Mononuclear cell (primary cell): ENCODE results near the gene PSMC3IP. TPM values are rescaled to one million over a fixed set of nuclear protein-coding genes. Genes with fewer than 3 reads are reported as not detected.

Experiments used
- H3K27me3 ChIP-seq: 2 replicates; pipeline ENCODE4 v1.6.0; 2011; ENCODE audit warnings: low read length, control low read depth; ENCODE audit not compliant: insufficient read depth
- H3K4me1 ChIP-seq: 2 replicates; pipeline ENCODE4 v1.5.1; 2011; ENCODE audit warnings: mild to moderate bottlenecking, low read length, control low read depth; ENCODE audit not compliant: insufficient read depth
- H3K4me3 ChIP-seq: 2 replicates; pipeline ENCODE4 v1.5.1; 2011; ENCODE audit warnings: mild to moderate bottlenecking, low read length, moderate library complexity
- H3K9me3 ChIP-seq: 2 replicates; pipeline ENCODE4 v1.5.1; 2011; ENCODE audit warnings: low read depth, mild to moderate bottlenecking, control low read depth, low read length
- total RNA-seq: library from RNA; depleted of rRNA; stranded (reverse); fragments of >200 nt; gene quantifications from one replicate; pipeline ENCODE4 v1.2.3, GENCODE V29; 2012

Gene PSMC3IP
- total RNA-seq, 1 donor = 1.4 TPM

DNA sequence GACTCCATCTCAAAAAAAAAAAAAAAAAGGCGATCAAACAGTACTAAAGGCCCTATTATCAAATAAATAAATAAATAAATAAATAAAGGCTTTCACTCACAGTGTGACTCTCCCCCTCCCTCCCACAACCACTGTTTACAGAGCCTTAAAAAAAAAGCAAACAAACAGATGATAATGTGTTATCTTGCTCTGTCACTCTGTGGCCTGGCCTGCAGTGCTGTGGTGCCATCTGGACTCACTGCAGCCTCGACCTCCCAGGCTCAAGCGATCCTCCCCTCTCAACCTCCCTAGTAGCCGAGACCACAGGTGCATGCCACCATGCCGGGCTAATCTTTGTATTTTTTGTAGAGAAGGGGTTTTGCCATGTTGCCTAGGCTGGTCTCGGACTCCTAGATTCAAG lies 49.6 kb downstream of the PSMC3IP start:
- H3K9me3 ChIP-seq = no peaks in the 10 kb centered on the region
- H3K4me1 ChIP-seq = peaks cover 48% of the 10 kb centered on the region
- no peaks in the 10 kb centered on the region for H3K27me3 ChIP-seq
- H3K4me3 ChIP-seq = no peak overlapping the region

DNA sequence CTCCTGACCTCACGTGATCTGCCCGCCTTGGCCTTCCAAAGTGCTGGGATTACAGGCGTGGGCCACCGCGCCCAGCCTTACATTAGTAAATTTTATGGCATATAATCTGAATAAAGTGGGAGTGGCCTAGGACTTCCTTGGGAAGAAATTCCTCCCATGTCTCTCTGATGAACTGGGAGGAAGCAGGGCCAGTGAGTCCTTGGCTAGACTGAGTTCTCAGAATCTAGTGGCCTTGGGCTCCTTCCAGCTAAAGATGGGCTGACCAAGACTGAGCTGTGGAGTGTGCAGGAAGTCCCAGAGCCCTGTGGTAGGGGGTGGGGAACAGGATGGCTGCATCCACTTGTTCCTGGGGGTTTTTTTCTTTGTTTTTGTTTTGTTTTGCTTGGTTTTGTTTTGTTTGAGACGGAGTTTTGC lies 51.5 kb downstream of the PSMC3IP start:
- Histone ChIP-seq H3K4me1 (peaks cover 31% of the 10 kb centered on the region), H3K9me3 (no peaks in the 10 kb centered on the region), H3K4me3 (no peak overlapping the region), H3K27me3 (no peaks in the 10 kb centered on the region)

DNA sequence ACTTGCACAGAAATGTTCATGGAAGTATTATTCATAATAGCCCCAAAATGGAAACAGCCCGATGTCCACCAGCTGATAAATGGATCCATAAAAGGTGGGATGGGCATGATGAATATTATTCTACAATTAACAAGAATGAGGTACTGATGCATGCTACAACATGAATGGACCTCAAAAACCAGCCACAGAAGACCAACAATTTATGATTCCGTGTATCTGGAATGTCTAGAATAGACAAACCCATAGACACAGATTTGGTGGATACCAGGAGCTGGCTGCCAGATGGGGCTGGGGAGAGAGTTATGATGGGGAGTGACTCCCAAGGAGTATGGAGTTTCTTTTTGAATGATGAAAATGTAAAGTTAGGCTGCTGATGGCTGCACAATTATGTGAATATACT lies 52.3 kb downstream of the PSMC3IP start:
- Histone ChIP-seq H3K4me3 (no peak overlapping the region), H3K9me3 (no peaks in the 10 kb centered on the region), H3K27me3 (no peaks in the 10 kb centered on the region), H3K4me1 (peaks cover 27% of the 10 kb centered on the region)

DNA sequence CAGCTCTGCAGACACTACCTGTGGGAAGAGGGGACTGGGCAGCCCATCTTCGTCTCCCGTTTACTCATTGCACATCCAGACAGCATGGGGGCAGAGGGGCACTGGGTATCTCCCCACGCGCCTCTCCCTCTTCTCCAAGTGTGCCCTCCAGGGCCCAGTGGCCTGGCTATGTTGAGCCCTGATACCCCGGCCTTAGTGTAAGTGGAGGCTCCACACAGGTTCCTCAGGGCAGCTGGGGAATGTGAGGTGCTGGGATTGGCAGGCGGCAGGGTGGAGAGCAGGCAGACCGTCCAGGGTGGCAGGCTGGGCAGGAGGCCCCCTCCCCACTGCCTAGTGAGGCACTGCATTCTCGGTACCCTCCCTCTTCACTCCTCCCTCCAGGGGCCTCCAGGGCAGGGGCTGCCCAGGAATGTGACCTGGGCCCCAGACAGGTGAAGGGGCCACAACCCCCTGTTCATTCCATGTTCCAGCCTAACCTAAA lies 54.7 kb downstream of the PSMC3IP start:
- no peaks in the 10 kb centered on the region for H3K27me3 ChIP-seq
- peaks cover 34% of the 10 kb centered on the region for H3K4me1 ChIP-seq
- H3K9me3 ChIP-seq = no peaks in the 10 kb centered on the region
- H3K4me3 ChIP-seq = no peak overlapping the region

Other genes starting within 250 kb of the PSMC3IP start
- 216 TPM for gene STAT3, start 189.3 kb downstream of the PSMC3IP start, total RNA-seq
- 0.21 TPM for gene CAVIN1, start 154.5 kb downstream of the PSMC3IP start, total RNA-seq
- 38.4 TPM for gene ATP6V0A1, start 118.9 kb downstream of the PSMC3IP start, total RNA-seq
- gene NAGLU, start 41.5 kb downstream of the PSMC3IP start, total RNA-seq = 7.9 TPM
- 0.31 TPM for gene HSD17B1, start 24.8 kb downstream of the PSMC3IP start, total RNA-seq
- 10.2 TPM for gene COASY, start 15.6 kb downstream of the PSMC3IP start, total RNA-seq
- gene MLX, start 10.6 kb downstream of the PSMC3IP start, total RNA-seq = 22.0 TPM
- 34.7 TPM for gene RETREG3, start 31.6 kb upstream of the PSMC3IP start, total RNA-seq
- gene TUBG1, start 32.0 kb upstream of the PSMC3IP start, total RNA-seq = 3.1 TPM
- gene TUBG2, start 81.6 kb upstream of the PSMC3IP start, total RNA-seq = 2.2 TPM
- 0.52 TPM for gene PLEKHH3, start 99.3 kb upstream of the PSMC3IP start, total RNA-seq
- 0.52 TPM for gene CCR10, start 104.1 kb upstream of the PSMC3IP start, total RNA-seq
- 0.84 TPM for gene CNTNAP1, start 104.8 kb upstream of the PSMC3IP start, total RNA-seq
- 80.9 TPM for gene EZH1, start 167.3 kb upstream of the PSMC3IP start, total RNA-seq
- gene RAMP2, start 183.5 kb upstream of the PSMC3IP start, total RNA-seq = not detected
- gene VPS25, start 195.7 kb upstream of the PSMC3IP start, total RNA-seq = 27.0 TPM
- gene WNK4, start 202.9 kb upstream of the PSMC3IP start, total RNA-seq = 0.10 TPM
- gene COA3, start 221.0 kb upstream of the PSMC3IP start, total RNA-seq = 2.4 TPM
- not detected for gene CNTD1, start 221.1 kb upstream of the PSMC3IP start, total RNA-seq
- gene BECN1, start 246.6 kb upstream of the PSMC3IP start, total RNA-seq = 86.6 TPM